GM23248 (cell line): ENCODE measurements around the gene PRDM12. TPM values are rescaled to one million over a fixed set of nuclear protein-coding genes. Genes with fewer than 3 reads are reported as not detected.

Experiments used
- DNase-seq: peaks from one replicate; pipeline ENCODE4 v3.0.0-alpha.2; 2015
- H2AFZ ChIP-seq: fragments of 200-600 bp; sonication (generic); 2 replicates; pipeline ENCODE4 v1.6.1; 2016; ENCODE audit warnings: antibody characterized with exemption
- H3F3A ChIP-seq: fragments of 200-600 bp; sonication (generic); 2 replicates; pipeline ENCODE4 v1.6.1; 2016; ENCODE audit warnings: mild to moderate bottlenecking, antibody characterized with exemption, mixed run types; ENCODE audit not compliant: insufficient read depth
- H3K27ac ChIP-seq: fragments of 200-600 bp; sonication (generic); 2 replicates; pipeline ENCODE4 v1.5.1; 2016; ENCODE audit warnings: mild to moderate bottlenecking
- H3K27me3 ChIP-seq: fragments of 200-600 bp; sonication (generic); replicated peaks from 2 replicates; pipeline ENCODE4 v1.6.1; 2016; ENCODE audit warnings: mild to moderate bottlenecking; ENCODE audit not compliant: insufficient read depth
- H3K36me3 ChIP-seq: fragments of 200-600 bp; sonication (generic); 2 replicates; pipeline ENCODE4 v1.6.1; 2016; ENCODE audit warnings: low read depth, mild to moderate bottlenecking
- H3K4me1 ChIP-seq: fragments of 200-600 bp; sonication (generic); 2 replicates; pipeline ENCODE4 v1.6.1; 2016; ENCODE audit warnings: mild to moderate bottlenecking; ENCODE audit not compliant: insufficient read depth
- H3K4me2 ChIP-seq: fragments of 200-600 bp; sonication (generic); one replicate; pipeline ENCODE4 v1.6.1; 2016; ENCODE audit warnings: mild to moderate bottlenecking; ENCODE audit not compliant: unreplicated experiment
- H3K4me3 ChIP-seq: fragments of 200-600 bp; sonication (generic); 2 replicates; pipeline ENCODE4 v1.5.1; 2016; ENCODE audit warnings: mild to moderate bottlenecking
- H3K79me2 ChIP-seq: fragments of 200-600 bp; sonication (generic); 2 replicates; pipeline ENCODE4 v1.6.1; 2016; ENCODE audit warnings: mild to moderate bottlenecking; ENCODE audit not compliant: insufficient read depth
- H3K9ac ChIP-seq: fragments of 200-600 bp; sonication (generic); 2 replicates; pipeline ENCODE4 v1.6.1; 2016; ENCODE audit warnings: mild to moderate bottlenecking
- H3K9me2 ChIP-seq: fragments of 200-600 bp; sonication (generic); 2 replicates; pipeline ENCODE4 v1.6.1; 2016; ENCODE audit warnings: mixed run types, mild to moderate bottlenecking, moderate library complexity; ENCODE audit not compliant: insufficient read depth
- H3K9me3 ChIP-seq: fragments of 200-600 bp; sonication (generic); one replicate; pipeline ENCODE4 v1.6.1; 2017; ENCODE audit warnings: low read depth
- H4K20me1 ChIP-seq: fragments of 200-600 bp; sonication (generic); 2 replicates; pipeline ENCODE4 v1.6.0; 2016; ENCODE audit not compliant: insufficient read depth
- EZH2 ChIP-seq: fragments of 200-600 bp; sonication (generic); IDR thresholded peaks from 2 replicates; pipeline ENCODE4 v1.6.1; 2018; ENCODE audit warnings: antibody characterized with exemption, mild to moderate bottlenecking; ENCODE audit not compliant: insufficient read depth, poor library complexity, severe bottlenecking
- EZH2phosphoT487 ChIP-seq: fragments of 200-600 bp; sonication (generic); IDR thresholded peaks from 2 replicates; pipeline ENCODE4 v1.6.1; 2018; ENCODE audit warnings: antibody characterized with exemption, moderate library complexity, mild to moderate bottlenecking, low read depth; ENCODE audit not compliant: insufficient read depth
- WGBS, 2 experiments: methylation state at CpG; one replicate each; pipeline ENCODE4 v1.1.6; 2015 to 2017; ENCODE audit warnings: low lambda C conversion rate in 2 of 2, low coverage in 1 of 2; ENCODE audit errors: missing lambda C conversion rate in 2 of 2; 5-methylcytosine and 5-hydroxymethylcytosine counted together
- in situ Hi-C: fragments of 300-500 bp; cut with MboI; formaldehyde crosslinking; loops from 2 replicates; pipeline ENCODE4 v1.15.0; 2020
- polyA plus RNA-seq: library from polyadenylated mRNA; unstranded; fragments of >200 nt; fragmentation: Nextera tagmentation; extraction: Ambion mirVana; gene quantifications from 2 replicates; pipeline ENCODE4 v1.2.1, GENCODE V29; 2016
- total RNA-seq: library from RNA; depleted of rRNA; stranded (reverse); fragments of >200 nt; shearing (Covaris generic); gene quantifications from 2 replicates; pipeline ENCODE4 v1.2.3, GENCODE V29; 2014

The PRDM12 gene
- total and polyA plus RNA-seq, 2 experiments from 2014 or later = not detected

DNA sequence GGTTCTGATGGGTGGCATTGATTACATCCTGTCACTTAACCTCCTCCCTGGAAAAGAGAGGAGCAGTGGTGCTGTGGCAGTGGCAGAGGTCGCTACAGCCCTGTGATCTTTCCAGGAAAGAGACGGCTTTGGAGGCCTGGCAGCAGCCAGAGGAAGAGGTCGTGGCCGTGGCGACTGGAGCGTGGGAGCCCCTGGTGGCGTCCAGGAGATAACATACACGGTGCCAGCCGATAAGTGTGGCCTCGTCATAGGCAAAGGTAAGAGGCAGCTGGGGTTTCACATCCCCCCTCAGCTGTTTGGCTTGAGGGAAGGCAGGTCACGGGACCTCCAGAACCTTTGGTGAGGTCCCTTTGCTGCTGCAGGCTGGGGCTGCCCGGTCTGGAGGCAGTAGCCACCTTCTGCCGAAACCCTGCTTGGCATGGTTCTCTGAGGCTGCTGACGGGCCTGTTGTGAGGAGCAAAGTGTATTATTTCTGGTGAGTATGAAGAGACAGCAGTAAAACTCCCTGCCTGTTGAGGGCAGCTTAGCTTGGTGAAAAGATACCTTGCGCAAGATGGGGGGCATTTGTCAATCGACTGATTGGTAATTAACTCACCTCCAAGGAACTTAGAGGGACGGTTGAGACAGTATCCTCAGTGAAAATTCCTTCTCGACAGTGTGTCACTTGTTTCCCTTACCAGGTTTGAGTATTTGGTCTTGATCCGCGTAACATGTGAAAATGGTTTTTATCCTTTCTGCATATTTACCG is 38.0 kb upstream of the PRDM12 start:
- H4K20me1 ChIP-seq = no peaks in the 10 kb centered on the region
- peaks cover 17% of the 10 kb centered on the region for H3K36me3 ChIP-seq
- DNase-seq = no peak
- WGBS, 2 experiments = 85 to 87% methylated on average over 21 of the region's 21 CpGs
- no peak overlapping the region for H3K4me2 ChIP-seq
- no peaks in the 10 kb centered on the region for H3K9me2 ChIP-seq
- TF ChIP-seq EZH2 (no peak), EZH2phosphoT487 (no peak)
- H3K27ac ChIP-seq = no peak overlapping the region
- no peaks in the 10 kb centered on the region for H3K9me3 ChIP-seq
- no peaks in the 10 kb centered on the region for H3K27me3 ChIP-seq
- no peak overlapping the region for H2AFZ ChIP-seq
- no peak overlapping the region for H3K4me3 ChIP-seq
- H3K4me1 ChIP-seq = no peaks in the 10 kb centered on the region
- H3K9ac ChIP-seq = no peak overlapping the region
- H3K79me2 ChIP-seq = no peaks in the 10 kb centered on the region
- H3F3A ChIP-seq = no peaks in the 10 kb centered on the region
- in situ Hi-C loops = no loop called here

DNA sequence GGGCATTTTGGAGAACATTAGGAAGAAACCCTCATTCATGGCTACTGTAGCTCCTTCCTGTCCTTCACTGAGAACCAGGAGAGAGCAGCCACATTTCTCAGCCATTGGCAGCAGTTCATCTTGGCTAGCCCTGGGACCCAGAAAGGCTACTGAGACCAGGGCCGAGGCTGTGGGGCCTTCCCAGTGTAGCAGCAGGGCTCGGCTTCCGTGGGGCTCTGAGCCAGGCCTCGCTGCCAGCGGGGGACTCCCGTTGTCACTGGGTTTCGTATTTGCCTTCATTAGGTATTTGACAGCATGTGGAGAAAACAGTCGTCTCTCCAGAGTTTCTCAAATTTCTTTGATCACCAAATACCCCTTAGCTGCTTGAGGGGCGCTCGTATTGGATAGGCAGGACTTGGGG is 37.3 kb upstream of the PRDM12 start:
- no peak for TF ChIP-seq EZH2
- TF ChIP-seq EZH2phosphoT487 = no peak
- Histone ChIP-seq H3K27me3 (no peaks in the 10 kb centered on the region), H3K27ac (no peak overlapping the region), H2AFZ (no peak overlapping the region), H3K9me3 (no peaks in the 10 kb centered on the region), H3F3A (no peaks in the 10 kb centered on the region), H3K36me3 (peaks cover 14% of the 10 kb centered on the region), H3K9me2 (no peaks in the 10 kb centered on the region), H4K20me1 (no peaks in the 10 kb centered on the region), H3K4me3 (no peak overlapping the region), H3K4me1 (no peaks in the 10 kb centered on the region), H3K4me2 (no peak overlapping the region), H3K9ac (no peak overlapping the region), H3K79me2 (no peaks in the 10 kb centered on the region)
- DNase-seq = no peak
- WGBS, 2 experiments = 83% methylated on average over 10 of the region's 10 CpGs
- in situ Hi-C loops = no loop called here

DNA sequence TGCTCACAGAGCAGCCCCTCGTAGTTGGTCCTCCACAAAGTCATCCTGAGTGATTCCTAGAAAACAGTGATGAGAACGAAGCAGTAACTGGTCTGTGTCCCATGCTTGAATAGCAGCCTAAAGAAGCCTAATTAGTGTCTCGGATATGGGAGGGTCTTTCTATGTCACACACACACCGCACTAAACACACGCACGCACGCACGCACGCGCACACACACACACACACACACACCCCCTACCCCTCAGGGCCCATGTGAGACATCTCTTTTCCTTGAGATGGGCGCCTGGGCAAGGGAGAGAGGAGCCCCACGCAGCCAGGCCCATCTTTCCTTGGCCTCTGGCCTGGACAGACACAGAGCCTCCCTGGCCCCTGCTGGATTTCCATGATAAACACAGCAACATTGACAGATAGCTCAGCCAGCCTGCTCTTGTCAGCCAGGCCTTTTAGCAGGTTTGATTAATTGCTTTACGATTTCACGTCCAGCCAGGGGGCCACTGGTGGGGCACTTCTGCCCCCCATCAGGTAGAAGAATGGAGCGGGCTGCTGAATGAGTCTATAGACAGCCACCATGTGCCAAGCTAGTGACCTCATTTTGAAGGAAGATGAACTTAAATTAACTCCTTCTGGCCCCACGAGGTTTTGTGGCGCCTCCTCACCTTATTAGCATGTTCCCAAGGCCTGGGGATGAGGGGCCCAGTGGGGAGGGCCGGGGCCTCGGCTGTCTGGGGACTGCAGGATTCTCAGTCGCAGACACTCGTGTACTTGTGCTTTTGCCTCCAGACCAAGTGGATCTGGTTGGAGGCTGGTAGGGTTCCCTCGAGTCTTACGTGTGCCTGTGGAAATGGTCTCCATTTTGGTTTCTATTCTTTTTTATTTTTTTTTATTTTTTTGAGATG is 36.2 kb upstream of the PRDM12 start:
- DNase-seq = no peak
- Histone ChIP-seq H3K27ac (no peak overlapping the region), H2AFZ (no peak overlapping the region), H3K9me2 (no peaks in the 10 kb centered on the region), H3K36me3 (peaks cover 14% of the 10 kb centered on the region), H3K4me1 (no peaks in the 10 kb centered on the region), H3K4me3 (no peak overlapping the region), H3K9me3 (no peaks in the 10 kb centered on the region), H3K9ac (no peak overlapping the region), H4K20me1 (no peaks in the 10 kb centered on the region), H3K27me3 (no peaks in the 10 kb centered on the region), H3K79me2 (no peaks in the 10 kb centered on the region), H3F3A (no peaks in the 10 kb centered on the region), H3K4me2 (no peak overlapping the region)
- in situ Hi-C loops = no loop called here
- 75 to 77% methylated on average over 23 of the region's 23 CpGs for WGBS, 2 experiments
- TF ChIP-seq EZH2phosphoT487 (no peak), EZH2 (no peak)

DNA sequence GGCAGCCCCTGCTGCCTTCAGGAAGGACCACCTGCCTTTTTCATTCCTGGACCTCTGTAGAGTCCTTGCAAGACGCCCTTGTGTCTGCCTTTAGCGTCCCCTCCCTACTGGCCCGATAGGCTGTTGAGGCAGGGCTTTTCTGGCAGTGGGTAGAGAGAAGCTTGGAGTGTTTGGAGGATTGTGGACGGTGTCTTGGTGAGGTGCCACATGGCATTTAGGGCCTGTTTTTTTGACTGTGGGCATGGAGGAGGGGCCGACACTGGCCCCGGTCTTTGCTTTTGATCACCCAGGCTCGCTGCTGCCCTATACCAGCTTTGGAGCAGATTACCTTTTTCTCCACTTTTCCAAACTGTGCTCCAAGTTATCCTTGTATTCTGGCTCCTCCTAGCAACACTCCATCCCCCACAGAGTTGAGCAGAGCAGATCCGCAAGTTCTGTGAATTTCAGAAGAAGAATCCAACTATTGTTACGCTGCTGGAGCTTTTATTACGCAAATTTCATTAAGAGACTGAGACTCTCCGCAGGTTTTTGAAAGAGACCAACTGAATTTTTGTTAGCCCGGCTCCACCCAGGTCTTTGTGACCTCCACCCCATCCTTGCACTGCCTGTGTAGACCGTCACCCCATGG is 34.8 kb upstream of the PRDM12 start:
- Histone ChIP-seq H3K4me1 (no peaks in the 10 kb centered on the region), H3F3A (no peaks in the 10 kb centered on the region), H3K9ac (no peak overlapping the region), H3K9me3 (no peaks in the 10 kb centered on the region), H3K4me3 (no peak overlapping the region), H3K36me3 (peaks cover 11% of the 10 kb centered on the region), H2AFZ (no peak overlapping the region), H4K20me1 (no peaks in the 10 kb centered on the region), H3K79me2 (no peaks in the 10 kb centered on the region), H3K9me2 (no peaks in the 10 kb centered on the region), H3K27me3 (no peaks in the 10 kb centered on the region), H3K4me2 (no peak overlapping the region), H3K27ac (no peak overlapping the region)
- in situ Hi-C loops = no loop called here
- DNase-seq = no peak
- WGBS, 2 experiments = 70 to 75% methylated on average over 12 to 13 of the region's 13 CpGs
- TF ChIP-seq EZH2 = no peak
- no peak for TF ChIP-seq EZH2phosphoT487
